A549 (cell line): ENCODE data around the gene TSPO.

Source experiments
- CBX8 ChIP-seq: fragments of 200-600 bp; sonication (generic); IDR thresholded peaks from 2 replicates; pipeline ENCODE4 v1.6.1; 2016
- CHD2 ChIP-seq: fragments of 150-350 bp; IDR thresholded peaks from 2 replicates; pipeline ENCODE4 v1.6.1; 2014; ENCODE audit warnings: low read length; ENCODE audit not compliant: partially characterized antibody
- EP300 ChIP-seq, 2 experiments: fragments of >200 bp; sonication (Bioruptor Twin); formaldehyde crosslinking; IDR thresholded peaks; 2 replicates in 1 of 2; 3 replicates in 1 of 2; pipeline ENCODE4 v1.6.1; 2016 to 2017
- JUN ChIP-seq, 2 experiments: fragments of >200 bp; sonication (Bioruptor Twin); formaldehyde crosslinking; IDR thresholded peaks; 2 replicates in 1 of 2; 3 replicates in 1 of 2; pipeline ENCODE4 v1.6.1; 2016 to 2017
- POLR2A ChIP-seq: IDR thresholded peaks from 2 replicates; pipeline ENCODE4 v1.6.1; 2012; ENCODE audit warnings: mild to moderate bottlenecking, low read length
- RNF2 ChIP-seq: fragments of 200-600 bp; sonication (generic); IDR thresholded peaks from 2 replicates; pipeline ENCODE4 v1.6.1; 2016; ENCODE audit warnings: low read depth, mild to moderate bottlenecking, antibody characterized with exemption, moderate library complexity, borderline replicate concordance
- TP53 ChIP-seq: fragments of 250-450 bp; sonication (Bioruptor Pico); IDR thresholded peaks from 2 replicates; pipeline ENCODE4 v1.5.0; 2021; ENCODE audit warnings: mild to moderate bottlenecking, moderate library complexity
- TF ChIP-seq, protein P1 (sequence below): fragments of >200 bp; sonication (Bioruptor Twin); formaldehyde crosslinking; IDR thresholded peaks from 3 replicates; pipeline ENCODE4 v1.5.1; 2016
- TF ChIP-seq, protein P2 (sequence below): fragments of 200-600 bp; sonication (generic); IDR thresholded peaks from 2 replicates; pipeline ENCODE4 v1.6.1; 2016; ENCODE audit warnings: antibody characterized with exemption, mild to moderate bottlenecking, moderate library complexity
- TF ChIP-seq, protein P3 (sequence below): IDR thresholded peaks from 2 replicates; pipeline ENCODE4 v1.6.1; 2012

DNA sequence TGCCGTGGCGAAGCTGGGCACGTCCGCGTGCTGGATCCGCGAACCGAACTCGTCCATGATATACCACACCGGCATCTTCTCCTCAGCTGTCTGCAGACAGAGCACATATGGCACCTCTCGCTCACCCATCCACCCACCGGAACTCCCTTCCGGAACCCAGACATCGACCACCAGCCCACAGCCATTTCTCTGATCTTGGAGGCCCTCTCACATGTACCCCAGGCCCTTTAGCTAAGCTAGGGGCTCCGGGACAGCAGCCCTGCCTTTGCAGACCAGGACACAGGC is 28.5 kb downstream of the TSPO start:
- TF ChIP-seq, protein P1, sequence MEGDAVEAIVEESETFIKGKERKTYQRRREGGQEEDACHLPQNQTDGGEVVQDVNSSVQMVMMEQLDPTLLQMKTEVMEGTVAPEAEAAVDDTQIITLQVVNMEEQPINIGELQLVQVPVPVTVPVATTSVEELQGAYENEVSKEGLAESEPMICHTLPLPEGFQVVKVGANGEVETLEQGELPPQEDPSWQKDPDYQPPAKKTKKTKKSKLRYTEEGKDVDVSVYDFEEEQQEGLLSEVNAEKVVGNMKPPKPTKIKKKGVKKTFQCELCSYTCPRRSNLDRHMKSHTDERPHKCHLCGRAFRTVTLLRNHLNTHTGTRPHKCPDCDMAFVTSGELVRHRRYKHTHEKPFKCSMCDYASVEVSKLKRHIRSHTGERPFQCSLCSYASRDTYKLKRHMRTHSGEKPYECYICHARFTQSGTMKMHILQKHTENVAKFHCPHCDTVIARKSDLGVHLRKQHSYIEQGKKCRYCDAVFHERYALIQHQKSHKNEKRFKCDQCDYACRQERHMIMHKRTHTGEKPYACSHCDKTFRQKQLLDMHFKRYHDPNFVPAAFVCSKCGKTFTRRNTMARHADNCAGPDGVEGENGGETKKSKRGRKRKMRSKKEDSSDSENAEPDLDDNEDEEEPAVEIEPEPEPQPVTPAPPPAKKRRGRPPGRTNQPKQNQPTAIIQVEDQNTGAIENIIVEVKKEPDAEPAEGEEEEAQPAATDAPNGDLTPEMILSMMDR = no peak
- TF ChIP-seq, protein P2, sequence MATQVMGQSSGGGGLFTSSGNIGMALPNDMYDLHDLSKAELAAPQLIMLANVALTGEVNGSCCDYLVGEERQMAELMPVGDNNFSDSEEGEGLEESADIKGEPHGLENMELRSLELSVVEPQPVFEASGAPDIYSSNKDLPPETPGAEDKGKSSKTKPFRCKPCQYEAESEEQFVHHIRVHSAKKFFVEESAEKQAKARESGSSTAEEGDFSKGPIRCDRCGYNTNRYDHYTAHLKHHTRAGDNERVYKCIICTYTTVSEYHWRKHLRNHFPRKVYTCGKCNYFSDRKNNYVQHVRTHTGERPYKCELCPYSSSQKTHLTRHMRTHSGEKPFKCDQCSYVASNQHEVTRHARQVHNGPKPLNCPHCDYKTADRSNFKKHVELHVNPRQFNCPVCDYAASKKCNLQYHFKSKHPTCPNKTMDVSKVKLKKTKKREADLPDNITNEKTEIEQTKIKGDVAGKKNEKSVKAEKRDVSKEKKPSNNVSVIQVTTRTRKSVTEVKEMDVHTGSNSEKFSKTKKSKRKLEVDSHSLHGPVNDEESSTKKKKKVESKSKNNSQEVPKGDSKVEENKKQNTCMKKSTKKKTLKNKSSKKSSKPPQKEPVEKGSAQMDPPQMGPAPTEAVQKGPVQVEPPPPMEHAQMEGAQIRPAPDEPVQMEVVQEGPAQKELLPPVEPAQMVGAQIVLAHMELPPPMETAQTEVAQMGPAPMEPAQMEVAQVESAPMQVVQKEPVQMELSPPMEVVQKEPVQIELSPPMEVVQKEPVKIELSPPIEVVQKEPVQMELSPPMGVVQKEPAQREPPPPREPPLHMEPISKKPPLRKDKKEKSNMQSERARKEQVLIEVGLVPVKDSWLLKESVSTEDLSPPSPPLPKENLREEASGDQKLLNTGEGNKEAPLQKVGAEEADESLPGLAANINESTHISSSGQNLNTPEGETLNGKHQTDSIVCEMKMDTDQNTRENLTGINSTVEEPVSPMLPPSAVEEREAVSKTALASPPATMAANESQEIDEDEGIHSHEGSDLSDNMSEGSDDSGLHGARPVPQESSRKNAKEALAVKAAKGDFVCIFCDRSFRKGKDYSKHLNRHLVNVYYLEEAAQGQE = no peak
- TF ChIP-seq, protein P3, sequence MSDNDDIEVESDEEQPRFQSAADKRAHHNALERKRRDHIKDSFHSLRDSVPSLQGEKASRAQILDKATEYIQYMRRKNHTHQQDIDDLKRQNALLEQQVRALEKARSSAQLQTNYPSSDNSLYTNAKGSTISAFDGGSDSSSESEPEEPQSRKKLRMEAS = no peak
- TF ChIP-seq JUN (IDR thresholded peaks at IDR 0.05) = no peak
- no peak for TF ChIP-seq POLR2A
- TF ChIP-seq EP300 (IDR thresholded peaks at IDR 0.05) = no peak
- no peak for TF ChIP-seq TP53 (CRISPR knock-in tag)
- TF ChIP-seq CHD2 = no peak
- no peak for TF ChIP-seq RNF2
- TF ChIP-seq CBX8 = no peak
